Osteocyte (in vitro differentiated cells): Measurements from ENCODE around the gene RIT1. TPM values are rescaled to one million over a fixed set of nuclear protein-coding genes. Genes with fewer than 3 reads are reported as not detected.
A peak's percentile ranks its signal among the peaks of the same experiment; 100 is the strongest.

Experiments used
- DNase-seq: peaks from one replicate; pipeline ENCODE4 v3.0.0; 2021; ENCODE audit warnings: mixed read lengths; ENCODE audit not compliant: unreplicated experiment; ENCODE audit errors: extremely low spot score
- H3K27ac Mint-ChIP-seq: one replicate; pipeline ENCODE4 v1.8.0; 2021; ENCODE audit warnings: mild to moderate bottlenecking, mixed read lengths; ENCODE audit not compliant: unreplicated experiment
- H3K27me3 Mint-ChIP-seq: one replicate; pipeline ENCODE4 v1.8.0; 2021; ENCODE audit warnings: mixed read lengths; ENCODE audit not compliant: unreplicated experiment
- H3K36me3 Mint-ChIP-seq: one replicate; pipeline ENCODE4 v1.8.0; 2021; ENCODE audit warnings: mixed read lengths; ENCODE audit not compliant: unreplicated experiment
- H3K4me1 Mint-ChIP-seq: one replicate; pipeline ENCODE4 v1.8.0; 2021; ENCODE audit warnings: mixed read lengths; ENCODE audit not compliant: unreplicated experiment
- H3K4me3 Mint-ChIP-seq: one replicate; pipeline ENCODE4 v1.8.0; 2021; ENCODE audit warnings: mild to moderate bottlenecking, moderate library complexity, mixed read lengths; ENCODE audit not compliant: unreplicated experiment
- H3K9me3 Mint-ChIP-seq: one replicate; pipeline ENCODE4 v1.8.0; 2021; ENCODE audit warnings: mixed read lengths; ENCODE audit not compliant: unreplicated experiment
- CTCF ChIP-seq: fragments of 200-600 bp; sonication (generic); IDR thresholded peaks from 2 replicates; pipeline ENCODE4 v1.5.0; 2021; ENCODE audit warnings: antibody characterized with exemption, mild to moderate bottlenecking, moderate library complexity
- total RNA-seq: library from RNA; stranded (reverse); gene quantifications from 2 replicates; pipeline ENCODE4 v1.2.1, GENCODE V29; 2021

RIT1 gene
- total RNA-seq, 1 donor from 2014 or later: 45.6 TPM

DNA sequence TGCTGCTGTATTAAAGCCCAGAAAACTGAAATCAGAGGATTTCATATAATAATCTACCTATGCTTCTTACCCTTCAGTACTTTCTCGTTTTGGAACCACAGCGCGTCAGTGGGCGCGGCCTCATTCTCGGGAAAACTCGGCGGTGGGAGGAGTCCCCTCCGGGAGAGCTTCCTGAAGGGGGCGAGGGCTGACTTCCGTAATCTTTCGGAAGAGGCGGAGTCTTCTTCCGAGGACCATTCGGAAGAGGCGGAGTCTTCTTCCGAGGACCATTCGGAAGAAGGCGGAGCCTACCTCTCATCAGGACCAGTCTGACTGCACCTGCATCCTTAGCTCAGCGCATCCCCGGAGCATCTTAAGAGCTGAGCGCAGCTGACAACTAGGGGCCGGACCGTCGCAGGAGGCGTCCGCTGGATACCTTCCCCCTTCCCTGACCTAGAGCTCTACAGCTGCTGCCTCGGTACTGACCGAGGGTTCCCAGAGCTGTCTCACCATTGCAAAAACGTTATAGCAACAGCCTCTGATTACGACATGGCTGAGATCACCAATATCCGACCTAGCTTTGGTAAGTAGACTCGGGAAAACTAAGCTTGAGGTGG is 51.8 kb downstream of the RIT1 start, which contains the start of gene SYT11:
TSS of gene SYT11 (plus strand) at position 334 of the 596 bp plus-strand sequence. CDS start at position 529, 195 bp downstream.
- Mint-ChIP-seq H3K9me3 (no peaks in the 10 kb centered on the region), H3K4me1 (peaks cover 29% of the 10 kb centered on the region), H3K36me3 (peaks cover 7% of the 10 kb centered on the region), H3K27me3 (peaks cover 4% of the 10 kb centered on the region), H3K4me3 (peak within 1 kb of the TSS; percentile 77), H3K27ac (peak within 1 kb of the TSS; percentile 80)
- DNase-seq: peak; percentile 96
- TF ChIP-seq CTCF: no peak

DNA sequence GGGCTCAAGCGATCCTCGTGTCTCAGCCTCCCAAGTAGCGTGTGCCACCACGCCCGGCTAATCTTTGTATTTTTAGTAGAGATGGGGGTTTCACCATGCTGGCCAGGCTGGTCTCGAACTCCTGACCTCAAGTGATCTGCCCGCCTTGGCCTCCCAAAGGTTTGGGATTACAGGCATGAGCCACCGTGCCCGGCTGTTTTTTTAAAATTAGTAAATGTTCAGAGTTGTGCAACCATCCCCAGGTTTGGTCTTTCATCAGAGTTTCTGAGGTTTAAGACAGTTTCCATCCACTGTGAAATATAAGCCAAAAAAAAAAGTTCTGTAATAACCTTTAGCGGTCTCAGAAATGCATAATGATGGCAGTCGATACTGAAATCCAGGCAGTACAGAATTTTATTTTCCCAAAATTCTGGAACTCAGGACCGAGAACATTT is 52.3 kb downstream of the RIT1 start:
- TF ChIP-seq CTCF: no peak
- H3K4me1 Mint-ChIP-seq: peaks cover 29% of the 10 kb centered on the region
- H3K4me3 Mint-ChIP-seq: peak overlapping the region; percentile 77
- no peak for DNase-seq
- H3K36me3 Mint-ChIP-seq: peaks cover 7% of the 10 kb centered on the region
- peaks cover 4% of the 10 kb centered on the region for H3K27me3 Mint-ChIP-seq
- H3K27ac Mint-ChIP-seq: peak overlapping the region; percentile 80
- H3K9me3 Mint-ChIP-seq: no peaks in the 10 kb centered on the region

DNA sequence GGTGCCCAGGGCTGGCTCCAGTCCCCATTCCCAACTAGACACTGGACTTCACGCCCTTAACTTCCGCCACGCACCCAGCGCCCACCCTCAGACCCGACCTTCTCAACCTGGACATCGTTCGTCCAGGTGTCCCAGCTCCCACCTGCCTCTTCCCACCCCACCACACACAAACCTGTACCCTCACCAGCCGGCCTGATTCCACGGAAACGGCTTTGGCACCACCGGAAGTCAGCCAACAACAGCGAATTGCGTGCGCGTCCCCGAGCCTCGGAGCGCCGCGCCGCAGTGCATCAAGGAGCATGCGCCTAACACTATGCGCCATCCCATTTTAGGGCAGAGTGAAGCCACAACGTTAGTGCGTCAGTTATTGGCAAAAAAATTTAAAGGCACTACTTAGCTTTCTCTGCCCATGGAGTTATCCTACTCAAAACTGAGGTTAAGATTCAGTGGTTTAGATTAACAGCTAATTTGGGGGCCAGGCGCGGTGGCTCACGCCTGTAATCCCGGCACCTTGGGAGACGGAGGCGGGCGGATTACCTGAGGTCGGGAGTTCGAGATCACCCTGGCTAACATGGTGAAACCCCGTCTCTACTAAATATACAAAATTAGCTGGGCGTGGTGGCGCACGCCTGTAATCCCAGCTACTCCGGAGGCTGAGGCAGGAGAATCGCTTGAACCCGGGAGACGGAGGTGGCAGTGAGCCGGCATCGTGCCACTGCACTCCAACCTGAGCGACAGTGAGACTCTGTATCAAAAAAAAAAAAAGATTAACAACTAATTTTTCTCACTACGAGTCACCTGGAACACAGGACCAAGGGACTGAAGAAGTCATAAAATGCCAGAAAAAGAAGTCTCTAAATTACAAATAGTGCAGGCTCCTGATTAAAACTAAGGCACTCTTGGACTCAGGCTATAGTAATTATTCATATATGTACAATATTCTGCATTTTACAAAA is 53.9 kb downstream of the RIT1 start, which contains the start of gene GON4L:
TSS of gene GON4L (minus strand) at position 240 of the 956 bp plus-strand sequence. CDS start 3,434 bp downstream, outside the sequence.
- Mint-ChIP-seq H3K36me3 (peaks cover 17% of the 10 kb centered on the region), H3K4me3 (peak within 1 kb of the TSS; percentile 96), H3K4me1 (peaks cover 29% of the 10 kb centered on the region), H3K9me3 (no peaks in the 10 kb centered on the region), H3K27ac (peak within 1 kb of the TSS; percentile 97), H3K27me3 (no peaks in the 10 kb centered on the region)
- peak; percentile 94 for DNase-seq
- TF ChIP-seq CTCF: no peak

GRCh38 chr1:155856257-155856974 is 54.7 kb downstream of the RIT1 start:
- no peaks in the 10 kb centered on the region for H3K9me3 Mint-ChIP-seq
- peaks cover 29% of the 10 kb centered on the region for H3K4me1 Mint-ChIP-seq
- DNase-seq: no peak
- H3K36me3 Mint-ChIP-seq: peaks cover 20% of the 10 kb centered on the region
- H3K27me3 Mint-ChIP-seq: no peaks in the 10 kb centered on the region
- peak overlapping the region; percentile 97 for H3K27ac Mint-ChIP-seq
- no peak for TF ChIP-seq CTCF
- peak overlapping the region; percentile 96 for H3K4me3 Mint-ChIP-seq
